CD4-positive, CD25-positive, alpha-beta regulatory T cell (primary cell): ENCODE data around the gene ITPKC. TPM values are rescaled to one million over a fixed set of nuclear protein-coding genes. Genes with fewer than 3 reads are reported as not detected.

Experiments used
- ATAC-seq, 2 donors: fragments of 150-1000 bp; cut with Tn5 transposase; one replicate each; pipeline ENCODE4 v1.10.0; 2021; ENCODE audit warnings: low read depth in 2 of 2, moderate number of reproducible peaks in 2 of 2, moderate library complexity in 1 of 2
- DNase-seq, 3 donors: peaks; one replicate each; pipeline versions ENCODE4 v3.0.0 to v3.0.0-alpha.2; 2012 to 2022; ENCODE audit warnings: mixed read lengths in 1 of 3
- H3K27ac ChIP-seq: one replicate; pipeline ENCODE4 v1.7.0; 2013; ENCODE audit warnings: mild to moderate bottlenecking, low read length; ENCODE audit not compliant: insufficient read depth, poor library complexity, severe bottlenecking
- H3K27me3 ChIP-seq: one replicate; pipeline ENCODE4 v1.7.0; 2013; ENCODE audit warnings: low read length; ENCODE audit not compliant: control insufficient read depth, insufficient read depth
- H3K36me3 ChIP-seq: one replicate; pipeline ENCODE4 v1.7.0; 2013; ENCODE audit warnings: mild to moderate bottlenecking, low read length, moderate library complexity; ENCODE audit not compliant: control insufficient read depth, insufficient read depth
- H3K4me1 ChIP-seq: 2 replicates; pipeline ENCODE4 v1.7.0; 2013; ENCODE audit warnings: mild to moderate bottlenecking, low read length; ENCODE audit not compliant: insufficient read depth, control insufficient read depth, poor library complexity, severe bottlenecking
- H3K4me3 ChIP-seq: one replicate; pipeline ENCODE4 v1.7.0; 2013; ENCODE audit warnings: low read depth, mild to moderate bottlenecking, low read length, moderate library complexity
- H3K9me3 ChIP-seq, 2 experiments: 1 replicate in 1 of 2; 2 replicates in 1 of 2; pipeline ENCODE4 v1.7.0; 2013; ENCODE audit warnings: low read length in 2 of 2, mild to moderate bottlenecking in 1 of 2, moderate library complexity in 1 of 2; ENCODE audit not compliant: control insufficient read depth in 2 of 2
- H3K27ac Mint-ChIP-seq, 3 donors: one replicate each; pipeline ENCODE4 v1.8.0; 2020 to 2022; ENCODE audit warnings: mild to moderate bottlenecking in 3 of 3, mixed read lengths in 3 of 3, moderate library complexity in 2 of 3
- H3K27me3 Mint-ChIP-seq: one replicate; pipeline ENCODE4 v1.8.0; 2022; ENCODE audit warnings: mild to moderate bottlenecking, mixed read lengths
- H3K36me3 Mint-ChIP-seq: one replicate; pipeline ENCODE4 v1.8.0; 2020; ENCODE audit warnings: mixed read lengths
- H3K4me1 Mint-ChIP-seq, 4 donors: one replicate each; pipeline ENCODE4 v1.8.0; 2020 to 2022; ENCODE audit warnings: mixed read lengths in 4 of 4, mild to moderate bottlenecking in 1 of 4
- H3K4me3 Mint-ChIP-seq, 4 donors: one replicate each; pipeline ENCODE4 v1.8.0; 2020 to 2022; ENCODE audit warnings: mild to moderate bottlenecking in 4 of 4, mixed read lengths in 4 of 4, moderate library complexity in 3 of 4
- H3K9me3 Mint-ChIP-seq, 7 donors: one replicate each; pipeline ENCODE4 v1.8.0; 2020 to 2022; ENCODE audit warnings: mixed read lengths in 7 of 7, mild to moderate bottlenecking in 3 of 7, moderate library complexity in 2 of 7
- polyA plus RNA-seq, 4 donors: library from polyadenylated mRNA; unstranded; fragments of 300-500 nt; fragmentation: Illumina TruSeq; gene quantifications; one replicate each; pipeline ENCODE4 v1.2.3, GENCODE V29; 2021
- total RNA-seq: library from RNA; stranded (reverse); gene quantifications from one replicate; pipeline ENCODE4 v1.2.3, GENCODE V29; 2022

The ITPKC gene
- total and polyA plus RNA-seq, 5 donors from 2014 or later = 2.2 to 5.6 (median 4.5) TPM

DNA sequence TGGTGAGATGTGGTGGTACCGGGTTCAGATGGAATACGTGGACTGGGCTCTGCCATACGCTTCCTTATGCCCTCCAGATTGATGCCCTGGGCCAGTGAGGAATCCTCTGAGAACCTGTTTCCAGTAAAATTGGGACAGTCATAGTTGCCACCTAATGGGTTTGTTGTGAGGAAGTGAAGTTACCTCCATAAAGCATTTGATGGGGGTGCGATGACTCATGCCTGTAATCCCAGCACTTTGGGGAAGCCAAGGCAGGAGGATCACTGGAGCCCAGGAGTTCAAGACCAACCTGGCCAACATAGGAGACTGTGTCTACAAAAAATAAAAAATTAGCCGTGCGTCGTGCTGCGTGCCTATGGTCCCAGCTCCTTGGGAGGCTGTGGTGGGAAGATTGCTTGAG lies 38.9 kb downstream of the ITPKC start:
- Histone ChIP-seq H3K36me3 (peaks cover 41% of the 10 kb centered on the region), H3K4me3 (peak overlapping the region; percentile 81), H3K4me1 (peaks cover 63% of the 10 kb centered on the region), H3K9me3 (no peaks in the 10 kb centered on the region), H3K27ac (no peak overlapping the region), H3K27me3 (no peaks in the 10 kb centered on the region)
- Mint-ChIP-seq H3K4me1 (peaks cover 16 to 69% (median 35%) of the 10 kb centered on the region in 4 donors), H3K9me3 (no peaks in the 10 kb centered on the region), H3K36me3 (peaks cover 35% of the 10 kb centered on the region), H3K27me3 (no peaks in the 10 kb centered on the region), H3K4me3 (peak overlapping the region; percentile 70 to 91 (median 86)), H3K27ac (peak overlapping the region; percentile 62 to 80 (median 67))
- ATAC-seq (no peak), DNase-seq (no peak)

DNA sequence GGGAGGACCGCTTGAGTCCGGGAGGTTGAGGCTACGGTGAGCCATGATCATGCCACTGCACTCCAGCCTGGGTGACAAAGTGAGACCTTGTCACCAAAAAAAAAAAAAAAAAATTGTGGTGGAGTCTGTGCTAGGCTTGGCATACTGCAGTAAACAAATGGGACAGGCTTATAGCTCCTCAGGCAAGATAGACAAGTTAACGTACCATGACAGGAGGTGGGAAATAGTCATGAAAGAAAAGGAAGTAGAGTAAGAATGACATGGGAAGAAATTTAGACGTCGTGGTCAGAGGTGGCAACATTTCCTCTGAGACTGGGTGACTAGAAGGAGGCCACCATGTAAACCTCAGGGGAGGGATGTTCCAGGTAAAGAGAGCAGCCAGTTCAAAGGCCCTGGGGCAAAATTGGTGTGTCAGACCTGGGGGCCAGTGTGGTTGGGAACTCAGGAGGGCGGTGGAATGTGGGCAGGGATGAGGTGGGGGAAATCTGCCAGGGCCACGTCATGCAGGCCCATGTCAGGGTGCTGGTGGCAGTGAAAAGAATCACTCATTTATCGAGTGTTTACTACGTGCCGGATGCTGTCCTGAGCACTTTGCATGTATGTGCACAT lies 39.7 kb downstream of the ITPKC start:
- DNase-seq (no peak), ATAC-seq (no peak)
- Histone ChIP-seq H3K9me3 (no peaks in the 10 kb centered on the region), H3K4me1 (peaks cover 57% of the 10 kb centered on the region), H3K27me3 (no peaks in the 10 kb centered on the region), H3K27ac (no peak overlapping the region), H3K4me3 (peak overlapping the region; percentile 4), H3K36me3 (peaks cover 49% of the 10 kb centered on the region)
- peak overlapping the region in 2 of 3 donors; percentile 62 to 88 for H3K27ac Mint-ChIP-seq
- peaks cover 16 to 65% (median 35%) of the 10 kb centered on the region in 4 donors for H3K4me1 Mint-ChIP-seq
- H3K27me3 Mint-ChIP-seq = no peaks in the 10 kb centered on the region
- H3K9me3 Mint-ChIP-seq = no peaks in the 10 kb centered on the region
- peak overlapping the region in 3 of 4 donors; percentile 59 to 88 (median 70) for H3K4me3 Mint-ChIP-seq
- H3K36me3 Mint-ChIP-seq = peaks cover 39% of the 10 kb centered on the region

DNA sequence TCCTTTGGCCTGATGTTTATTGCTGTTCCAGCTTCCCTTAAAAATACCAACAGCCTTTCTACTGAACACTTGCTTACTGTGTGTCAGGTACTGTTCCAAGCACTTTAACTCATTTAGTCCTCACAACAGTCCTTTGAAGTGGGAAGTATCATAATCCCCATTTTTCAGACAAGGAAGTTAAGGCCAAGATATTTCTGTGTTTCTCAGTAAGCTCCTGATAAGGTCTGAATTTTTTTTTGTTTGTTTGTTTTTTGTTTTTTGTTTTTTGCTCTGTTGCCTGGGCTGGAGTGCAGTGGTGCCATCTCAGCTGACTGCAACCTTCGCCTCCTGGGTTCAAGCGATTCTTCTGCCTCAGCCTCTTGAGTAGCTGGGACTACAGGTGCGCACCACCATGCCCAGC lies 41.6 kb downstream of the ITPKC start:
- Mint-ChIP-seq H3K4me3 (no peak overlapping the region), H3K9me3 (no peaks in the 10 kb centered on the region), H3K27ac (peak overlapping the region in 1 of 3 donors; percentile 41), H3K27me3 (no peaks in the 10 kb centered on the region), H3K36me3 (peaks cover 49% of the 10 kb centered on the region), H3K4me1 (peaks cover 12 to 56% (median 28%) of the 10 kb centered on the region in 4 donors)
- Histone ChIP-seq H3K4me3 (no peak overlapping the region), H3K4me1 (peaks cover 38% of the 10 kb centered on the region), H3K9me3 (no peaks in the 10 kb centered on the region), H3K27me3 (no peaks in the 10 kb centered on the region), H3K27ac (no peak overlapping the region), H3K36me3 (peaks cover 68% of the 10 kb centered on the region)
- ATAC-seq (no peak), DNase-seq (no peak)

DNA sequence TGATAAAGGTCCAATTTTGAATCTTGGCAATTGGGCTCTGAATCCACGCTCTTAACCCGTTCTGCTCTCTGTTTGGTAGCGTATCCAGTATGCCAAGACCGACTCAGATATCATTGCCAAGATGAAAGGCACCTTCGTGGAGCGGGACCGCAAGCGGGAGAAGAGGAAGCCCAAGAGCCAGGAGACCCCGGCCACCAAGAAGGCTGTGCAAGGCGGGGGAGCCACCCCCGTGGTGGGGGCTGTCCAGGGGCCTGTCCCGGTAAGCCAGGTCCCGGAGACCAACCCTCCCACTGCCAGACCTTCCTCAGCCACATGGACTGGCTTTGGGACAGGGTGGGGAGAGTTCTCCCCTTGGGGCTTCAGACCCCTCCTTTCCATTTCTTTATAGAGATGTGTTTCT lies 42.4 kb downstream of the ITPKC start:
- Histone ChIP-seq H3K9me3 (no peaks in the 10 kb centered on the region), H3K27me3 (no peaks in the 10 kb centered on the region), H3K27ac (no peak overlapping the region), H3K36me3 (peaks cover 77% of the 10 kb centered on the region), H3K4me3 (no peak overlapping the region), H3K4me1 (peaks cover 30% of the 10 kb centered on the region)
- ATAC-seq (no peak), DNase-seq (no peak)
- no peaks in the 10 kb centered on the region for H3K9me3 Mint-ChIP-seq
- no peaks in the 10 kb centered on the region for H3K27me3 Mint-ChIP-seq
- peak overlapping the region in 1 of 4 donors; percentile 46 for H3K4me3 Mint-ChIP-seq
- H3K27ac Mint-ChIP-seq = peak overlapping the region in 1 of 3 donors; percentile 17
- peaks cover 55% of the 10 kb centered on the region for H3K36me3 Mint-ChIP-seq
- peaks cover 12 to 53% (median 24%) of the 10 kb centered on the region in 4 donors for H3K4me1 Mint-ChIP-seq

DNA sequence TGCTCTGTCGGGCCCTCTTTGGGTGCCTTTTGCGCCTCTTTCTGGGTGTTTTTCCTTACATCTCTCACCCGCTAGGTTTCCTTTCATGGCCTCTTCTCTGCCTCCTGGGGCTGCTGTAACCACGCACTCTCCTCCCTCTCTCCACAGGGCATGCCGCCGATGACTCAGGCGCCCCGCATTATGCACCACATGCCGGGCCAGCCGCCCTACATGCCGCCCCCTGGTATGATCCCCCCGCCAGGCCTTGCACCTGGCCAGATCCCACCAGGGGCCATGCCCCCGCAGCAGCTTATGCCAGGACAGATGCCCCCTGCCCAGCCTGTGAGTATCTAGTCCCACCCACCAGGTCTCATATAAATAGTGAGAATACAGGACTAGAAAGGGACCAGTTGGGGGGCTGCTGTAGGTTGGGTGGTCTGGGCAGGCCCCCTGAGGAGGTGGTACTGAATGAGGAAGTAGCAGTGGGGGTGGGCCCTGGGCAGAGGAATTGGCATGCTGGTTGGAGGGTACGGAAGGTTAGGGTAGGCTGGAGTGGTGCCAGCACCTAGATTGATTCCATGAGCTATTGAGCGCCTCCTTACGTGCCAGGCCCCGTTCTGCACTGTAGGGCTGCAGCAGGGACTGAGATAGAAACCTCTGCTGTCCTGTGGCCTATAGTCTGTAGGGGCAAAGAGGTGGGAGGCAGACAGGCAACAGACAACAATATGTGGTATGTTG lies 46.0 kb downstream of the ITPKC start:
- Histone ChIP-seq H3K36me3 (peaks cover 83% of the 10 kb centered on the region), H3K9me3 (no peaks in the 10 kb centered on the region), H3K4me1 (no peaks in the 10 kb centered on the region), H3K27ac (no peak overlapping the region), H3K27me3 (no peaks in the 10 kb centered on the region), H3K4me3 (no peak overlapping the region)
- H3K9me3 Mint-ChIP-seq = no peaks in the 10 kb centered on the region
- peaks cover 46% of the 10 kb centered on the region for H3K36me3 Mint-ChIP-seq
- peaks cover 4 to 26% (median 5%) of the 10 kb centered on the region in 4 donors for H3K4me1 Mint-ChIP-seq
- no peak for DNase-seq
- no peak for ATAC-seq
- H3K27me3 Mint-ChIP-seq = no peaks in the 10 kb centered on the region
- no peak overlapping the region for H3K27ac Mint-ChIP-seq
- H3K4me3 Mint-ChIP-seq = peak overlapping the region in 2 of 4 donors; percentile 15 to 38

DNA sequence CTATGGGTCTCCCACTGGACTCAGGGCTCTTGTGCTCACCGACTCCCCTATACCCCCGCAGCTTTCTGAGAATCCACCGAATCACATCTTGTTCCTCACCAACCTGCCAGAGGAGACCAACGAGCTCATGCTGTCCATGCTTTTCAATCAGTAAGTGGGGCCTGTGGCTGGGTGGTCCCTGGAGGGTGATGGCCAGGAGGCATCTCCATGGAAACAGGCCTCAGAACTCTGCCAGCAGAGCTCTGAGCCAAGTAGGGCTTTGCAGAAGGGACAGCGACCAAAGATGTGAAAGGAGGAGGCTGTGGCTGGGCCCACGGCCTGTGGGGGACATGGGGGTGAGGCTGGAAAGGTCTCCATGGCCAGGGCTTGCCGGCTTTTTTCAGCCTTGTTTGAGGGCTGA lies 46.6 kb downstream of the ITPKC start:
- H3K36me3 Mint-ChIP-seq = peaks cover 41% of the 10 kb centered on the region

DNA sequence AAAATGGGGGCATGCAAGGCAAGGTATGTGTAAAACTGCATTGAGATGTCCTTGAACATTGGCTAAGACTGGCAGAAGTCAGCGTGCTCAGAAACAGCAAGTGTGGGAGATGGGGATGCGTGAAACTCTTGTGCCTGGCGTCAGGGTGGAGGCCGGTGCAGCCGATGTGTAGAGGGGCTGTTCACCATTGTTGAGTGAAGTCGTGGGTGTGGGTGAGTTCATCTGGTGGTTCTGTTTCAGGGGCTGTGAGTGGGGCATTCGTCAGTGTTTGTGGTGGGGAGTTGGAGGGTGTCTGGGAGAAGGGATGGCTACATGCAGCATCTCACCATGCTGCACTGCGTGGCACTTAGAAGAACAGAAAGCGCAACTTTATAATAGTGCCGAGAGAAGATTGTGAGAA lies 47.1 kb downstream of the ITPKC start:
- no peaks in the 10 kb centered on the region for H3K9me3 Mint-ChIP-seq
- no peaks in the 10 kb centered on the region for H3K4me1 ChIP-seq
- no peak overlapping the region for H3K4me3 ChIP-seq
- peaks cover 2 to 20% (median 5%) of the 10 kb centered on the region in 4 donors for H3K4me1 Mint-ChIP-seq
- peaks cover 76% of the 10 kb centered on the region for H3K36me3 ChIP-seq
- DNase-seq = no peak
- H3K27me3 Mint-ChIP-seq = no peaks in the 10 kb centered on the region
- no peak overlapping the region for H3K27ac ChIP-seq
- ATAC-seq = no peak
- peaks cover 41% of the 10 kb centered on the region for H3K36me3 Mint-ChIP-seq
- no peaks in the 10 kb centered on the region for H3K9me3 ChIP-seq
- peak overlapping the region in 1 of 3 donors; percentile 42 for H3K27ac Mint-ChIP-seq
- H3K4me3 Mint-ChIP-seq = no peak overlapping the region
- no peaks in the 10 kb centered on the region for H3K27me3 ChIP-seq

More for the DNA sequence above, 46.6 kb downstream of the ITPKC start:
- no peak overlapping the region for H3K4me3 ChIP-seq
- Mint-ChIP-seq H3K27me3 (no peaks in the 10 kb centered on the region), H3K4me3 (no peak overlapping the region), H3K4me1 (peaks cover 2 to 20% (median 5%) of the 10 kb centered on the region in 4 donors), H3K9me3 (no peaks in the 10 kb centered on the region), H3K27ac (peak overlapping the region in 1 of 3 donors; percentile 42)
- peaks cover 78% of the 10 kb centered on the region for H3K36me3 ChIP-seq
- ATAC-seq (no peak), DNase-seq (no peak)
- no peaks in the 10 kb centered on the region for H3K4me1 ChIP-seq
- no peaks in the 10 kb centered on the region for H3K9me3 ChIP-seq
- no peak overlapping the region for H3K27ac ChIP-seq
- H3K27me3 ChIP-seq = no peaks in the 10 kb centered on the region
